Sigmoid colon (tissue), 7 donors: ENCODE measurements around the gene SRRM2. TPM values are rescaled to one million over a fixed set of nuclear protein-coding genes. Genes with fewer than 3 reads are reported as not detected.

Experiments
- DNase-seq: peaks from one replicate; pipeline ENCODE4 v3.0.0-alpha.2; 2019
- H3K27ac ChIP-seq, 4 donors: fragments of 200-600 bp; sonication (generic); one replicate each; pipeline ENCODE4 v1.5.1; 2016 to 2019; ENCODE audit warnings: mild to moderate bottlenecking in 1 of 4
- H3K27me3 ChIP-seq, 3 donors: fragments of 200-600 bp; sonication (generic); one replicate each; pipeline ENCODE4 v1.5.1; 2019; ENCODE audit warnings: mild to moderate bottlenecking in 1 of 3
- H3K36me3 ChIP-seq, 4 donors: fragments of 200-600 bp; sonication (generic); one replicate each; pipeline ENCODE4 v1.5.1; 2016 to 2019
- H3K4me1 ChIP-seq, 4 donors: fragments of 200-600 bp; sonication (generic); one replicate each; pipeline ENCODE4 v1.5.1; 2017 to 2019
- H3K4me3 ChIP-seq, 4 donors: fragments of 200-600 bp; sonication (generic); one replicate each; pipeline ENCODE4 v1.5.1; 2017 to 2019; ENCODE audit warnings: mild to moderate bottlenecking in 2 of 4, moderate library complexity in 1 of 4
- H3K9me3 ChIP-seq, 4 donors: fragments of 200-600 bp in 3 of 4; sonication (generic) in 3 of 4; one replicate each; pipeline versions ENCODE4 v1.5.1 to v1.6.1; 2013 to 2019
- EP300 ChIP-seq, 4 donors: sonication (generic); formaldehyde crosslinking; IDR thresholded peaks; one replicate each; pipeline ENCODE4 v1.6.1; 2017; ENCODE audit warnings: antibody characterized with exemption in 4 of 4
- POLR2A ChIP-seq, 2 donors: fragments of 450-650 bp; IDR thresholded peaks; one replicate each; pipeline ENCODE4 v1.6.1; 2016; ENCODE audit warnings: antibody characterized with exemption in 2 of 2, mild to moderate bottlenecking in 2 of 2, moderate library complexity in 2 of 2
- POLR2AphosphoS5 ChIP-seq, 4 donors: sonication (generic); formaldehyde crosslinking; IDR thresholded peaks; one replicate each; pipeline ENCODE4 v1.6.1; 2017; ENCODE audit warnings: antibody characterized with exemption in 4 of 4
- WGBS, 2 donors: extraction: QIAGEN DNeasy Blood & Tissue Kit; methylation state at CpG; one replicate each; pipeline ENCODE4 v1.1.7; 2013; 5-methylcytosine and 5-hydroxymethylcytosine counted together
- intact Hi-C: fragments of 100-400 bp; cut with DNase I; formaldehyde crosslinking; loops from one replicate; pipeline ENCODE4 v1.15.1; 2023
- polyA plus RNA-seq, 3 donors: library from polyadenylated mRNA; stranded (reverse); fragments of 200-250 nt; gene quantifications; one replicate each; pipeline ENCODE4 v1.2.3, GENCODE V29; 2013
- total RNA-seq, 4 donors: library from RNA; depleted of rRNA; stranded (reverse); fragments of >200 nt; gene quantifications; one replicate each; pipeline ENCODE4 v1.1.0, GENCODE V29; 2016
- TF ChIP-seq, protein P1 (sequence below), 4 experiments: fragments of 450-650 bp in 3 of 4; fragments of 200-600 bp in 1 of 4; IDR thresholded peaks; one replicate each; pipeline ENCODE4 v1.5.1; 2016 to 2019; ENCODE audit warnings: antibody characterized with exemption in 4 of 4, mild to moderate bottlenecking in 3 of 4, moderate library complexity in 2 of 4
- donor health status: healthy with polysubstance abuse.
- donor health status: Bipolar disorder and iron deficiency.
- donor health status: healthy.

The SRRM2 gene
- total and polyA plus RNA-seq, 7 donors = 66.1 to 826 (median 198) TPM

DNA sequence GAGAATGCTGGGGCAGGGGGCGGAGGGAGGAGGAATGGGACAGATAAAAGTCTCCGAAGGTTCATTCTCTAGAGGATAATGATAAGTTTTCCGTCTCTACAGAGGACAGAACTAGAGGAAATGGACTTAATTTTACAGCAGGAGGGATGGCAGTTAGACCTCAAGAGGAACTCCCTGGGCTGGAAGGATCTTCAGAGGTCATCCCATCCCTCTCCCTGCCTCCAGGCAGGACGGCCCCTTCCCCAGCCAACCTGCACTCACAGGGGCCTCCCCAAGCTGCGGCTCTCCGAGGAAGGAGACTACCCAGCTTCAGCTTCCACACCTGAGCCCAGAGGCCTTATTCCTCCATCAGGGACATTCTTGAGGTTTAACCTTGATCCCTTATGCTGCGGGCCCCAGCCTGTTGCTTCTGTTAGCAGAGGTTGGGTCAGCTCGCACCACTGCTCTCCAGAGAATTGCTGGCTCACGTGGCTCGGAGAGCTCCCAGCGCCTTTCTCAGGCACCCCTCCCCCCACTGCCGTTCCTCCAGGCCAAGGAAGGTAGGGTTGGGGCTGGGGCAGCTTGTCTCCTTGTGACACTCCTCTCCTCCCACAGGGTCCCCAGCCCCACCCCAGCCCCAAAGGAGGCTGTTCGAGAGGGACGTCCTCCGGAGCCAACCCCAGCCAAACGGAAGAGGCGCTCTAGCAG is 16.1 kb downstream of the SRRM2 start:
- H3K9me3 ChIP-seq = no peaks in the 10 kb centered on the region
- WGBS, 2 donors = 81 to 89% methylated on average over 17 of the region's 17 CpGs
- H3K4me3 ChIP-seq = no peak overlapping the region
- DNase-seq = no peak
- H3K4me1 ChIP-seq = peaks cover 0 to 8% (median 0%) of the 10 kb centered on the region in 4 donors
- H3K27me3 ChIP-seq = no peaks in the 10 kb centered on the region
- peak overlapping the region in 2 of 4 donors; percentile 5 to 22 for H3K27ac ChIP-seq
- intact Hi-C loops = no loop called here
- TF ChIP-seq POLR2A (IDR thresholded peaks at IDR 0.05) (no peak), POLR2AphosphoS5 (IDR thresholded peaks at IDR 0.05) (no peak), EP300 (IDR thresholded peaks at IDR 0.05) (no peak)
- TF ChIP-seq, protein P1, sequence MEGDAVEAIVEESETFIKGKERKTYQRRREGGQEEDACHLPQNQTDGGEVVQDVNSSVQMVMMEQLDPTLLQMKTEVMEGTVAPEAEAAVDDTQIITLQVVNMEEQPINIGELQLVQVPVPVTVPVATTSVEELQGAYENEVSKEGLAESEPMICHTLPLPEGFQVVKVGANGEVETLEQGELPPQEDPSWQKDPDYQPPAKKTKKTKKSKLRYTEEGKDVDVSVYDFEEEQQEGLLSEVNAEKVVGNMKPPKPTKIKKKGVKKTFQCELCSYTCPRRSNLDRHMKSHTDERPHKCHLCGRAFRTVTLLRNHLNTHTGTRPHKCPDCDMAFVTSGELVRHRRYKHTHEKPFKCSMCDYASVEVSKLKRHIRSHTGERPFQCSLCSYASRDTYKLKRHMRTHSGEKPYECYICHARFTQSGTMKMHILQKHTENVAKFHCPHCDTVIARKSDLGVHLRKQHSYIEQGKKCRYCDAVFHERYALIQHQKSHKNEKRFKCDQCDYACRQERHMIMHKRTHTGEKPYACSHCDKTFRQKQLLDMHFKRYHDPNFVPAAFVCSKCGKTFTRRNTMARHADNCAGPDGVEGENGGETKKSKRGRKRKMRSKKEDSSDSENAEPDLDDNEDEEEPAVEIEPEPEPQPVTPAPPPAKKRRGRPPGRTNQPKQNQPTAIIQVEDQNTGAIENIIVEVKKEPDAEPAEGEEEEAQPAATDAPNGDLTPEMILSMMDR (IDR thresholded peaks at IDR 0.05) = no peak
- peaks cover 74 to 100% (median 85%) of the 10 kb centered on the region in 4 donors for H3K36me3 ChIP-seq

- Histone ChIP-seq H3K27ac (peak overlapping the region in 2 of 4 donors; percentile 5 to 22), H3K4me1 (peaks cover 0 to 8% (median 0%) of the 10 kb centered on the region in 4 donors)
- DNase-seq = no peak
These were observed 16.7 kb downstream of the SRRM2 start for GRCh38 chr16:2769100-2769529.

GRCh38 chr16:2769675-2770056 is 17.2 kb downstream of the SRRM2 start:
- intact Hi-C loops = loop anchor here (10.0 kb wide), 1 partner anchor 385 kb away; no protein-coding TSS in a partner anchor
- 21 to 70% methylated on average over 14 of the region's 14 CpGs for WGBS, 2 donors
- Histone ChIP-seq H3K36me3 (peaks cover 73 to 100% (median 78%) of the 10 kb centered on the region in 4 donors), H3K27ac (peak overlapping the region in 1 of 4 donors; percentile 14), H3K4me3 (no peak overlapping the region), H3K27me3 (no peaks in the 10 kb centered on the region), H3K4me1 (peaks cover 0 to 8% (median 2%) of the 10 kb centered on the region in 4 donors), H3K9me3 (no peaks in the 10 kb centered on the region)
- TF ChIP-seq POLR2AphosphoS5 (IDR thresholded peaks at IDR 0.05) = no peak
- no peak for TF ChIP-seq POLR2A (IDR thresholded peaks at IDR 0.05)
- no peak for DNase-seq

More at GRCh38 chr16:2769100-2769529, 16.7 kb downstream of the SRRM2 start:
- intact Hi-C loops = no loop called here
- WGBS, 2 donors = 71 to 83% methylated on average over 11 of the region's 11 CpGs
- no peak overlapping the region for H3K4me3 ChIP-seq
- TF ChIP-seq POLR2A (IDR thresholded peaks at IDR 0.05) = no peak
- TF ChIP-seq POLR2AphosphoS5 (IDR thresholded peaks at IDR 0.05) = no peak
- TF ChIP-seq EP300 (IDR thresholded peaks at IDR 0.05) = no peak
- TF ChIP-seq, protein P1 (IDR thresholded peaks at IDR 0.05) = no peak
- H3K9me3 ChIP-seq = no peaks in the 10 kb centered on the region
- H3K27me3 ChIP-seq = no peaks in the 10 kb centered on the region
- H3K36me3 ChIP-seq = peaks cover 71 to 100% (median 82%) of the 10 kb centered on the region in 4 donors

DNA sequence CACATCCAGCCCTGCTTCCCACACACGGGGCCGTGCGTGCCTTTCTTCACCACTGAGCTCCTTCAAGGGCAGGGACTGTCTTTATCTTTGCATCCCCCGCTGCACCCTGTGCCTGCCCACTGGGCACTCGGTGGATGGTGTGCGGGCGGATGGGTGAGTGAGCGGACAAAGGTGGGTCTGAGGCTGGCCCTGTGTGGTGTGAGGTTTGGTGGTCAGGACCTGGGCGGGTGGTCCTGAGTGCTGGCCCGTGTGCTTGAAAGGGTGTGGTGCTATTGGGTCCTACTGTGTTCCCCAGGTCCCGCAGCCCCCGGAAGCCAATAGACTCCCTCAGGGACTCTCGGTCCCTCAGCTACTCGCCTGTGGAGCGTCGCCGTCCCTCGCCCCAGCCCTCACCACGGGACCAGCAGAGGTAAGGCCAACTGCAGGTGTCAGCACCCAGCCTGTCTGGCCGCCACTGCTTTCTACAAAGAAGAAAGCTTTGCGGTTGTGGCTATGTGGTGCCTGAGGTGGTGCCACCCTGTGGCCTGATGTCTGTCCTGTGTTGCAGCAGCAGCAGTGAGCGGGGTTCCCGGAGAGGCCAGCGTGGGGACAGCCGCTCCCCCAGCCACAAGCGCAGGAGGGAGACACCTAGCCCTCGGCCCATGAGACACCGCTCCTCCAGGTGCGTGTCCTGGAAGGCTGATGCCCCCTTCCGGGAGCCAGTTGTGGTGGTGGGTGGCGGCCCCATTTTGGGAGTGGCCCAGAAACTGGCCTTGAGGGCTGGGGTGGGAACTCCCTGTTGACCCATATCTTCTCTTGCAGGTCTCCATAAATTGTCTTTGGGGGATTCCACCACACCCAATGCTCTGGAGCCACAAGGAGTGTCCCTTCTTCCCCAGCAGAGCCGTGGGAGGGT is 17.9 kb downstream of the SRRM2 start:
- Histone ChIP-seq H3K27ac (peak overlapping the region in 2 of 4 donors; percentile 14 to 33), H3K4me3 (no peak overlapping the region)

GRCh38 chr16:2771496-2772402 is 19.3 kb downstream of the SRRM2 start:
- WGBS, 2 donors = 83 to 84% methylated on average over 18 of the region's 18 CpGs
- peaks cover 0 to 23% (median 17%) of the 10 kb centered on the region in 4 donors for H3K4me1 ChIP-seq
- H3K36me3 ChIP-seq = peaks cover 53 to 88% (median 64%) of the 10 kb centered on the region in 4 donors

More for the DNA sequence above, 17.9 kb downstream of the SRRM2 start:
- Histone ChIP-seq H3K4me1 (peaks cover 0 to 12% (median 5%) of the 10 kb centered on the region in 4 donors), H3K9me3 (no peaks in the 10 kb centered on the region), H3K36me3 (peaks cover 67 to 100% (median 77%) of the 10 kb centered on the region in 4 donors), H3K27me3 (no peaks in the 10 kb centered on the region)
- intact Hi-C loops = loop anchor here (10.0 kb wide), 1 partner anchor 384 kb away; no protein-coding TSS in a partner anchor
- whole genome bisulfite sequencing, 2 donors = 67 to 83% methylated on average over 32 of the region's 32 CpGs
- no peak for DNase-seq
- TF ChIP-seq POLR2AphosphoS5 (IDR thresholded peaks at IDR 0.05) = peak in 1 of 4 donors; percentile 7
- TF ChIP-seq EP300 (IDR thresholded peaks at IDR 0.05) = no peak

More at GRCh38 chr16:2771496-2772402, 19.3 kb downstream of the SRRM2 start:
- H3K9me3 ChIP-seq = no peaks in the 10 kb centered on the region
- intact Hi-C loops = loop anchor here (10.0 kb wide), 1 partner anchor 383 kb away; no protein-coding TSS in a partner anchor
- H3K27me3 ChIP-seq = no peaks in the 10 kb centered on the region
- H3K4me3 ChIP-seq = no peak overlapping the region
- H3K27ac ChIP-seq = no peak overlapping the region
- DNase-seq = no peak
- TF ChIP-seq POLR2A (IDR thresholded peaks at IDR 0.05) (no peak), POLR2AphosphoS5 (IDR thresholded peaks at IDR 0.05) (no peak)
- TF ChIP-seq, protein P1 (IDR thresholded peaks at IDR 0.05) = no peak
